Measurements from ENCODE around the gene SH2D3A.
"Not testable (repeated sequence)": the region's sequence is repeated elsewhere in the genome, so short reads cannot be mapped to it uniquely, and the experiment has no call there.

Gene SH2D3A

GRCh38 chr19:6790194-6791128, 23.2 kb upstream of the SH2D3A start:
- no peak for DNase-seq (ENCODE audit: low read depth in 2 of 2)

GRCh38 chr19:6788896-6789295, 21.7 kb upstream of the SH2D3A start:
- no peak for DNase-seq (ENCODE audit: low read depth in 2 of 2)

- DNase-seq (ENCODE audit: low read depth in 2 of 2): no peak
These were observed 20.2 kb upstream of the SH2D3A start for GRCh38 chr19:6787393-6787792.

- DNase-seq (ENCODE audit: low read depth in 2 of 2): no peak
These were observed 12.0 kb upstream of the SH2D3A start for GRCh38 chr19:6779206-6779605.

GRCh38 chr19:6778386-6778785, 11.2 kb upstream of the SH2D3A start:
- DNase-seq (ENCODE audit: low read depth in 2 of 2): no peak

- no peak for DNase-seq (ENCODE audit: low read depth in 2 of 2)
These were observed 10.2 kb upstream of the SH2D3A start for GRCh38 chr19:6777434-6777833.

GRCh38 chr19:6776999-6777398, 9.8 kb upstream of the SH2D3A start:
- DNase-seq (ENCODE audit: low read depth in 2 of 2): no peak

- DNase-seq (ENCODE audit: low read depth in 2 of 2): not testable (repeated sequence)
These were observed 8.8 kb upstream of the SH2D3A start for GRCh38 chr19:6776045-6776444.

GRCh38 chr19:6774821-6775707, 7.8 kb upstream of the SH2D3A start:
- DNase-seq (ENCODE audit: low read depth in 2 of 2): no peak

GRCh38 chr19:6773323-6773931, 6.2 kb upstream of the SH2D3A start:
- peak; percentile 50 to 59 for DNase-seq (ENCODE audit: low read depth in 2 of 2)

GRCh38 chr19:6772866-6773322, 5.7 kb upstream of the SH2D3A start:
- no peak for DNase-seq (ENCODE audit: low read depth in 2 of 2)

- DNase-seq (ENCODE audit: low read depth in 2 of 2): peak; percentile 71 to 72
These were observed 5.0 kb upstream of the SH2D3A start, which contains the start of gene VAV1 for GRCh38 chr19:6772028-6772865. Gene VAV1 (plus strand): TSS chr19:6772708. CDS start chr19:6772808, 100 bp downstream.

- not testable (repeated sequence) for DNase-seq (ENCODE audit: low read depth in 2 of 2)
These were observed 4.4 kb upstream of the SH2D3A start for GRCh38 chr19:6771648-6772027.

GRCh38 chr19:6769006-6769619, 1.9 kb upstream of the SH2D3A start:
- no peak for DNase-seq (ENCODE audit: low read depth in 2 of 2)

GRCh38 chr19:6768236-6768785, 1.1 kb upstream of the SH2D3A start:
- DNase-seq (ENCODE audit: low read depth in 2 of 2): no peak

- no peak for DNase-seq (ENCODE audit: low read depth in 2 of 2)
These were observed 216 bp downstream of the SH2D3A start for GRCh38 chr19:6767081-6767356.

- DNase-seq (ENCODE audit: low read depth in 2 of 2): no peak
These were observed 716 bp downstream of the SH2D3A start for GRCh38 chr19:6766357-6767080.

- no peak for DNase-seq (ENCODE audit: low read depth in 2 of 2)
These were observed 1.4 kb downstream of the SH2D3A start for GRCh38 chr19:6765738-6766356.

GRCh38 chr19:6762253-6762797, 4.9 kb downstream of the SH2D3A start:
- DNase-seq (ENCODE audit: low read depth in 2 of 2): not testable (repeated sequence)
